ENCODE measurements around the gene LRRC75B. TPM values are rescaled to one million over a fixed set of nuclear protein-coding genes. Genes with fewer than 3 reads are reported as not detected.

The LRRC75B gene
- total and polyA plus RNA-seq, 2 of the 13 experiments (the other 11 are each of a cell fraction or from before 2014, with no cell fraction given): 11.8 to 34.8 TPM

DNA sequence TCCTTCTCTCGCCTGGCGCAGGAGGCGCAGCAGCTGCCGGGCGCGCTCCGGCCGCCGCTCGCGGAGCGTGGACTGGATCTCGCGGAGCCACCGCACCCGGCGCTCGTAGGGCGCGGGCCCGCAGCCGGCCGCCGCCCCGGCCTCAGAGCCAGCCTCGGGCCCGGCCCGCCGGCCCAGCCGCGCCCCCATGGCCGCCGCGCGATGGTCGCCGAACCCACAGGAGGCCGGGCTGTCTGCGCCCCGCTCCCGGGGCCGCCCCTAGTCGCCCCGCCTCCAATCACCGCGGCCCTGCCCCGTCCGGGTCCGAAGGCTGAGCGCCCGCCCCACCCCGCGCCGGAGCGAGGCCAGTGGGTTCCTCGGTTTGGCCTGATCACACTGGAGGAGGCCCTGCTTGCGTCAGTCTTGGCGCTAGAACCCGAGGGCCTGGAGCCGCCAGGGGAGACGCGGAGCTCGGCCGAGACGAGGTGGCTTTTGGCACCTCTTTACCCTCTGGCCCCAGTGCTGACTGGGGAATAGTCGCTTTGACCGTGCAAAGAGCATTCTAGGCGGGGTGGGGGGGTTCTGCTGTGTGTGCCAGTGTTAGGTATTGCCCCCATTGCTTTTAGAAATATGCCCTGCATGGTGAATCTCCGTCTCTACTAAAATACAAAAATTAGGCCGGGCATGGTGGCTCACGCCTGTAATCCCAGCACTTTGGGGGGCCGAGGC, at the start of gene LRRC75B (continued):
- TF ChIP-seq TFE3 (CRISPR knock-in tag; IDR thresholded peaks at IDR 0.05) (0 out of 2 replicates have a peak, but pooled peaks have one; percentile 28), CTCF (CRISPR knock-in tag; IDR thresholded peaks at IDR 0.05) (peak; percentile 19), CSRNP1 (CRISPR knock-in tag; IDR thresholded peaks at IDR 0.05) (peak; percentile 52; the same call in 1 of the 2 replicates), HNRNPL (IDR thresholded peaks at IDR 0.05; ENCODE audit: low read depth, low read length) (peak; percentile 76; the same call in 1 of the 2 replicates), ERF (CRISPR knock-in tag; IDR thresholded peaks at IDR 0.05) (peak; percentile 82), SRY (CRISPR knock-in tag; IDR thresholded peaks at IDR 0.05) (no peak), MYNN (CRISPR knock-in tag; IDR thresholded peaks at IDR 0.05; ENCODE audit: low read depth) (peak; percentile 21; the same call in 1 of the 2 replicates), ZFYVE20 (CRISPR knock-in tag; IDR thresholded peaks at IDR 0.05; ENCODE audit: borderline replicate concordance, low read depth) (no peak), PLRG1 (conservative IDR thresholded peaks at IDR 0.05) (no peak), ZNF775 (CRISPR knock-in tag; IDR thresholded peaks at IDR 0.05; ENCODE audit: borderline replicate concordance) (no peak; the same call in 1 of the 2 replicates), JDP2 (CRISPR knock-in tag; IDR thresholded peaks at IDR 0.05; ENCODE audit: borderline replicate concordance) (no peak), U2AF1 (optimal IDR thresholded peaks at IDR 0.05; ENCODE audit: low read depth, low read length) (no peak)
- TF ChIP-seq, protein P1, sequence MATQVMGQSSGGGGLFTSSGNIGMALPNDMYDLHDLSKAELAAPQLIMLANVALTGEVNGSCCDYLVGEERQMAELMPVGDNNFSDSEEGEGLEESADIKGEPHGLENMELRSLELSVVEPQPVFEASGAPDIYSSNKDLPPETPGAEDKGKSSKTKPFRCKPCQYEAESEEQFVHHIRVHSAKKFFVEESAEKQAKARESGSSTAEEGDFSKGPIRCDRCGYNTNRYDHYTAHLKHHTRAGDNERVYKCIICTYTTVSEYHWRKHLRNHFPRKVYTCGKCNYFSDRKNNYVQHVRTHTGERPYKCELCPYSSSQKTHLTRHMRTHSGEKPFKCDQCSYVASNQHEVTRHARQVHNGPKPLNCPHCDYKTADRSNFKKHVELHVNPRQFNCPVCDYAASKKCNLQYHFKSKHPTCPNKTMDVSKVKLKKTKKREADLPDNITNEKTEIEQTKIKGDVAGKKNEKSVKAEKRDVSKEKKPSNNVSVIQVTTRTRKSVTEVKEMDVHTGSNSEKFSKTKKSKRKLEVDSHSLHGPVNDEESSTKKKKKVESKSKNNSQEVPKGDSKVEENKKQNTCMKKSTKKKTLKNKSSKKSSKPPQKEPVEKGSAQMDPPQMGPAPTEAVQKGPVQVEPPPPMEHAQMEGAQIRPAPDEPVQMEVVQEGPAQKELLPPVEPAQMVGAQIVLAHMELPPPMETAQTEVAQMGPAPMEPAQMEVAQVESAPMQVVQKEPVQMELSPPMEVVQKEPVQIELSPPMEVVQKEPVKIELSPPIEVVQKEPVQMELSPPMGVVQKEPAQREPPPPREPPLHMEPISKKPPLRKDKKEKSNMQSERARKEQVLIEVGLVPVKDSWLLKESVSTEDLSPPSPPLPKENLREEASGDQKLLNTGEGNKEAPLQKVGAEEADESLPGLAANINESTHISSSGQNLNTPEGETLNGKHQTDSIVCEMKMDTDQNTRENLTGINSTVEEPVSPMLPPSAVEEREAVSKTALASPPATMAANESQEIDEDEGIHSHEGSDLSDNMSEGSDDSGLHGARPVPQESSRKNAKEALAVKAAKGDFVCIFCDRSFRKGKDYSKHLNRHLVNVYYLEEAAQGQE (IDR thresholded peaks at IDR 0.05; ENCODE audit: borderline replicate concordance in 1 of 2, low read depth in 1 of 2, low read length in 2 of 2): 0 out of 4 replicates have a peak, but pooled peaks of 1 of the 2 experiments have one; percentile 38
- TF ChIP-seq, protein P2, sequence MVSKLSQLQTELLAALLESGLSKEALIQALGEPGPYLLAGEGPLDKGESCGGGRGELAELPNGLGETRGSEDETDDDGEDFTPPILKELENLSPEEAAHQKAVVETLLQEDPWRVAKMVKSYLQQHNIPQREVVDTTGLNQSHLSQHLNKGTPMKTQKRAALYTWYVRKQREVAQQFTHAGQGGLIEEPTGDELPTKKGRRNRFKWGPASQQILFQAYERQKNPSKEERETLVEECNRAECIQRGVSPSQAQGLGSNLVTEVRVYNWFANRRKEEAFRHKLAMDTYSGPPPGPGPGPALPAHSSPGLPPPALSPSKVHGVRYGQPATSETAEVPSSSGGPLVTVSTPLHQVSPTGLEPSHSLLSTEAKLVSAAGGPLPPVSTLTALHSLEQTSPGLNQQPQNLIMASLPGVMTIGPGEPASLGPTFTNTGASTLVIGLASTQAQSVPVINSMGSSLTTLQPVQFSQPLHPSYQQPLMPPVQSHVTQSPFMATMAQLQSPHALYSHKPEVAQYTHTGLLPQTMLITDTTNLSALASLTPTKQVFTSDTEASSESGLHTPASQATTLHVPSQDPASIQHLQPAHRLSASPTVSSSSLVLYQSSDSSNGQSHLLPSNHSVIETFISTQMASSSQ (IDR thresholded peaks at IDR 0.05; ENCODE audit: low read depth): no peak
- TF ChIP-seq, protein P2 (CRISPR knock-in tag; IDR thresholded peaks at IDR 0.05; ENCODE audit: borderline replicate concordance): peak; percentile 80; the same call in 1 of the 2 replicates

Measured in HepG2 (cell line).